ENCODE results near the gene RTTN. TPM values are rescaled to one million over a fixed set of nuclear protein-coding genes. Genes with fewer than 3 reads are reported as not detected.

RTTN gene
- total RNA-seq, 2 experiments from 2014 or later = 30.2 to 32.0 TPM

DNA sequence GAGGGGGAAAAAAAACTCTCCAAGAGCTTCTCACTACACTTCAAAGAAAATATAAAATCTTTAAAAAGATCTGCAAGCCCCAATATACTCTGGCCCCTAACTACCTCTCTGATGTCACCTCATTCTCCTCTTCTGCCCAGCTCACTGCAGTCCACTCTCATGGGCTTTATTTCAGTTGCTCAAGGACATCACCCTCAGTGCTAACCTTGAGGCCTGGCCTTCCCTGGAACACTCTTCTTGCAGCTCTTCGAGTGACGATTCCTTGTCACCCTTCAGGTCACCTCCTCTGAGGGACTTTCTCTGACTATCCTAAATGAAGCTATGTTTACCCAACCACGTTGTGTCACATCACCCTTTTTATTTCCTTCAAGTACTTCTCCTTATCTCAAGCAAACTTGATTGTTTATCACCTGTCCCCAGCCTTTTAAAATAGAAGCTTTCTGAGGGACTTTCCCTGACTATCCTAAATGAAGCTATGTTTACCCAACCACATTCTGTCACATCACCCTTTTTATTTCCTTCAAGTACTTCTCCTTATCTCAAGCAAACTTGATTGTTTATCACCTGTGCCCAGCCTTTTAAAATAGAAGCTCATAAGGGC, 10.4 kb downstream of the RTTN start:
- peaks cover 13% of the 10 kb centered on the region for H3K4me1 Mint-ChIP-seq (ENCODE audit: low read depth)
- intact Hi-C loops (cut with micrococcal nuclease) = loop anchor here (5.0 kb wide), 1 partner anchor 558 kb away; no protein-coding TSS in a partner anchor

DNA sequence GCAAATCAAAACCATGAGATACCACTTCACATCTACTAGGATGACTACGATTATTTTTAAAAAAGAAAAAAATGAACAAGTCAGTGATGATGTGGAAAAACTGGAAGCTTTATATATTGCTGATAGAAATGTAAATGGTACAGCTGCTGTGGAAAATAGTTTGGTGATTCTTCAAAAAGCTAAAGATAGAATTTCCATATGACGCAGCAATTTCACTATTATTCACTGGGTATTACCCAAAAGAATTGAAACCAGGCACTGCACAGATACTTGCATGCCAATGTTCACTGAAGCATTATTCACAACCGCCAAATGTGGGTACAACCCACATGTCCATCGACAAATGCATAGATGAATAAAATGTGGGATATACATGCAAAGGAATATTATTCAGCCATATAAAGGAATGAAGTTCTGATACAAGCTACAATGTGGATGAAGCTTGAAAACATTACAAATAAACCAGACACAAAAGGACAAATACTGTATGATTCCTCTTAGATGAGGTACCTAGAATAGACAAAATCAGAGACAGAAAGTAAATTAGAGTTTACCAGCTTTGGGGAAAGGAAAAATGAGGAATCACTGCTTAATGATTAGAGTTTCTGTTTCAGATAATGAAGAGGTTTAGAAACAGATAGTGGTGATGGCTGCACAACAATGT, 11.1 kb downstream of the RTTN start:
- H3K27ac Mint-ChIP-seq = no peak overlapping the region
- DNase-seq = no peak
- H3K36me3 Mint-ChIP-seq (ENCODE audit: low read depth) = peaks cover 38% of the 10 kb centered on the region
- H3K27me3 Mint-ChIP-seq (ENCODE audit: low read depth) = no peaks in the 10 kb centered on the region
- CTCF ChIA-PET = interaction anchor here (0.6 to 3.9 kb wide), 12 partner anchors 8 to 261 kb away, joined by 3 to 63 read pairs (median 5); partner anchors contain the start of gene RTTN
- H3K4me3 Mint-ChIP-seq = no peak overlapping the region
- peaks cover 13% of the 10 kb centered on the region for H3K4me1 Mint-ChIP-seq (ENCODE audit: low read depth)
- intact Hi-C loops (cut with micrococcal nuclease) = no loop called here
- H3K9me3 Mint-ChIP-seq = no peaks in the 10 kb centered on the region

More for the DNA sequence above, 10.4 kb downstream of the RTTN start:
- DNase-seq = no peak
- CTCF ChIA-PET = interaction anchor here (0.6 to 3.9 kb wide), 17 partner anchors 8 to 405 kb away, joined by 3 to 63 read pairs (median 4); partner anchors contain the start of gene RTTN
- Mint-ChIP-seq H3K27me3 (ENCODE audit: low read depth) (no peaks in the 10 kb centered on the region), H3K9me3 (no peaks in the 10 kb centered on the region), H3K27ac (no peak overlapping the region), H3K36me3 (ENCODE audit: low read depth) (peaks cover 35% of the 10 kb centered on the region), H3K4me3 (no peak overlapping the region)

DNA sequence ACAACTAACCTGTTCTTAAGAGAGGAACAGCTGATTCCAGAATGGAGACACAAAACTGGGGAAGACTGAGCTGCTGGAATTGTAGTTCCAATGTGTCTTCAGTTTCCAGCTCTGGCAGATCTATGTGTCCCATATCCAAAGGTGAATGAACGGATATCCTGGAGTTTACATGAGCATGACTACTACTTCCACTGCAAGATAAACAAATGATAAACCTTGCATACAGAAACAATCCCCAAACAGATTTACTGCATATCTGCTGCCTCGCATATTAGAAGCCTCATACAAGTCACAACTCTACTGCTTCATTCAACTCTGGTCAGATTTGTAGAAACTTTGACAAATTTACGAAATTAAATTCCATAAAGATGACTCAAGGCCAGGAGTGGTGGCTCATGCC, 15.0 kb downstream of the RTTN start:
- H3K4me3 Mint-ChIP-seq = no peak overlapping the region
- no peaks in the 10 kb centered on the region for H3K27me3 Mint-ChIP-seq (ENCODE audit: low read depth)
- peaks cover 46% of the 10 kb centered on the region for H3K36me3 Mint-ChIP-seq (ENCODE audit: low read depth)
- no peak overlapping the region for H3K27ac Mint-ChIP-seq
- CTCF ChIA-PET = interaction anchor here (0.6 kb wide), 1 partner anchor 127 kb away, joined by 3 read pairs; no protein-coding TSS in a partner anchor
- no peak for DNase-seq
- no peaks in the 10 kb centered on the region for H3K9me3 Mint-ChIP-seq
- intact Hi-C loops (cut with micrococcal nuclease) = no loop called here
- peaks cover 13% of the 10 kb centered on the region for H3K4me1 Mint-ChIP-seq (ENCODE audit: low read depth)

DNA sequence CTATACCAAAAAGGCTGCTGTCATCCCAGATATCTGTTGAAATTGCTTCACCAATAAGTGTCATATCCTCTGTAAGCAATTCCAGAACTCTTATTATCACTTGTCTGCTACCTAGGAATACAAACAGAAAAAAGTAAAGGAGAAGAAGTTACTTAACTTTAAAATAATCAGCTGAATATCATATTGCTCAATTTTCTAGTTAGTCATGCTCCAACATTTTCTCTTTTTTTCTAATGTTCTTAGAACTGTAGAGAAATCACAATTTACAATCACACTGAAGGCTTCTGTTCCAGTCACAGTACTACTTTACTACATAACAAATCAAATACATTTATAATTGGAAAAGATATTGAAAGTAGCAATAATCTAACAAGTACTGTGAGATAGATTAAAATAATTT, 17.4 kb downstream of the RTTN start:
- CTCF ChIA-PET = no interaction called here
- H3K27ac Mint-ChIP-seq = no peak overlapping the region
- H3K9me3 Mint-ChIP-seq = no peaks in the 10 kb centered on the region
- peaks cover 41% of the 10 kb centered on the region for H3K36me3 Mint-ChIP-seq (ENCODE audit: low read depth)
- H3K27me3 Mint-ChIP-seq (ENCODE audit: low read depth) = no peaks in the 10 kb centered on the region
- H3K4me1 Mint-ChIP-seq (ENCODE audit: low read depth) = peaks cover 5% of the 10 kb centered on the region
- H3K4me3 Mint-ChIP-seq = no peak overlapping the region
- DNase-seq = no peak
- intact Hi-C loops (cut with micrococcal nuclease) = no loop called here

DNA sequence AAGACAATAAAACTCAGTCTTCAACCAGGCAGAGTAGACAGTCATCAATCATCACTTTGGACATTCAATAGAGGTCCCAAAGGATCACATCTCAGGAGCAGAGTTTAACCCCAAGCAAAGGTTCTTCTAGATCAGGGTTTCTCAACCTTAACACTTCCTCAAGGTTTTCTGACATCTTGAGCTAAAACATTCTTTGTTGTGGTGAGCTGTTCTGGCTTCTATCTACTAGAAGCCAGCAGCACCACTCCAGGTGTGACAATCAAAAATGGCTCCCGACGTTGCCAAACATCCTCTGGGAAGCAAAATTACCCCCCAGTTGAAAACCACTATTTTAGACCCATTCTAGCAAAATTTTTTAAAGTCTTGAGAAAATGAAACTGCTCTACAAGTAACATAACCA, 22.0 kb downstream of the RTTN start:
- peaks cover 34% of the 10 kb centered on the region for H3K36me3 Mint-ChIP-seq (ENCODE audit: low read depth)
- DNase-seq = no peak
- no peaks in the 10 kb centered on the region for H3K9me3 Mint-ChIP-seq
- H3K27me3 Mint-ChIP-seq (ENCODE audit: low read depth) = no peaks in the 10 kb centered on the region
- CTCF ChIA-PET = interaction anchor here (0.5 to 2.6 kb wide), 2 partner anchors 12 to 134 kb away, joined by 5 to 22 read pairs; no protein-coding TSS in a partner anchor
- no peak overlapping the region for H3K4me3 Mint-ChIP-seq
- H3K4me1 Mint-ChIP-seq (ENCODE audit: low read depth) = peaks cover 8% of the 10 kb centered on the region
- H3K27ac Mint-ChIP-seq = no peak overlapping the region
- intact Hi-C loops (cut with micrococcal nuclease) = no loop called here

DNA sequence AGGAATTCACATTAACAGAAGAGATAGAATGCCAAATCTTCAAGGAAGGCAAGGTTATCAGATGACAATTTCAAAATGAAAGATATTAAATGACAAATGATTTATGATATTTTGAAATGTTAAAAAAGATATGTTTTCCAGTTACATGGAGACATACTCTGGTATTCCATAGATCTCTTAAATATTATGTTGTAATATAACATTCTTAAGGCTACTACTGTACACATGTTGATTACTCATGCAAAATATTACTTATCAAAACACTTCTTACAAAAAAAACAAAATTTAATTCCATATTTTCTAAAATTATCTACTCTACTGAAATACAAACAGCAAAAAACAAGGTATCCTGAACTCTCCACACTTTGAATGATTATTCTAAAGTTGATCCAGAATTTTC, 22.9 kb downstream of the RTTN start:
- peaks cover 37% of the 10 kb centered on the region for H3K36me3 Mint-ChIP-seq (ENCODE audit: low read depth)
- no peak for DNase-seq
- intact Hi-C loops (cut with micrococcal nuclease) = no loop called here
- no peak overlapping the region for H3K4me3 Mint-ChIP-seq
- CTCF ChIA-PET = no interaction called here
- no peaks in the 10 kb centered on the region for H3K9me3 Mint-ChIP-seq
- peaks cover 8% of the 10 kb centered on the region for H3K4me1 Mint-ChIP-seq (ENCODE audit: low read depth)
- H3K27ac Mint-ChIP-seq = no peak overlapping the region
- H3K27me3 Mint-ChIP-seq (ENCODE audit: low read depth) = no peaks in the 10 kb centered on the region

DNA sequence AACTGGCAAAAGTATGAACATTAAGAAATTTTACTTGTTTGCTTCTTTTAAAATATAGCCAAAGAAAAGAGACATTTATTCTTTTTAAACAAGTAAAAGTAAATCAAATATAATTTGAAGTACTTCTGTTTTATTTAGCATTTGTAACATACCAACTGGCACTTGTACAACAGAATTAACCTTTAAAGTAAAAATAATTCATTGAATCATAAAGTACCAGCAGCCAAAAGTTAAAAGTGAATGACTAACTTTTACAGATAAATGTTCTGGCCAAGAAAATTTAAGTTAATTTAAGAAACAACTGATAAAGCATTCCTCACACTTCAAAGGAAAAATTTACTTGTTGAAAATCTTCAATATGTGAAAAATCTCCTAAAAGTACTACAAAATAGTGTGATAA, 23.8 kb downstream of the RTTN start:
- intact Hi-C loops (cut with micrococcal nuclease) = no loop called here

DNA sequence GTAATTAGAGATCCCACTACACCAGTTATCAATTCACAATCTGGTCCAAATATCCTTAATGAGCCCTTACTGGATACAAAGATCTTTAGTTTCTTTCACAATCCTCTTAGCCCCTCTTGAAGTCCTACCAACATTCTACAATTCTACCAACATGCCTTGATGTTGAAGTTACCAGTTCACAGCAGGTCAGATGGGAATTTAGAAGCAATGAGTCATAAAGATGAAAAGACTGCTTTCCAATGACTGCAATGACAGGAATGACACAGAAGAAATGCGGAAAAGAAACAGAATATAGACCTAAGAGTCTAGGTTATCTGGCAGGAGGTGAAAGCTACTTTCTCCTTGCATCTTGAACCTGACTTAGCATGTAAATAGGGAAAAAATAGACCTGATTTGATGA, 24.5 kb downstream of the RTTN start:
- H3K27ac Mint-ChIP-seq = no peak overlapping the region
- DNase-seq = no peak
- no peaks in the 10 kb centered on the region for H3K27me3 Mint-ChIP-seq (ENCODE audit: low read depth)
- no peak overlapping the region for H3K4me3 Mint-ChIP-seq
- H3K9me3 Mint-ChIP-seq = no peaks in the 10 kb centered on the region
- intact Hi-C loops (cut with micrococcal nuclease) = no loop called here
- CTCF ChIA-PET = no interaction called here
- H3K4me1 Mint-ChIP-seq (ENCODE audit: low read depth) = peaks cover 8% of the 10 kb centered on the region
- peaks cover 28% of the 10 kb centered on the region for H3K36me3 Mint-ChIP-seq (ENCODE audit: low read depth)

More for the DNA sequence above, 23.8 kb downstream of the RTTN start:
- peaks cover 8% of the 10 kb centered on the region for H3K4me1 Mint-ChIP-seq (ENCODE audit: low read depth)
- H3K4me3 Mint-ChIP-seq = no peak overlapping the region
- H3K36me3 Mint-ChIP-seq (ENCODE audit: low read depth) = peaks cover 34% of the 10 kb centered on the region
- no peaks in the 10 kb centered on the region for H3K27me3 Mint-ChIP-seq (ENCODE audit: low read depth)
- no peak for DNase-seq
- H3K9me3 Mint-ChIP-seq = no peaks in the 10 kb centered on the region
- CTCF ChIA-PET = no interaction called here
- no peak overlapping the region for H3K27ac Mint-ChIP-seq

DNA sequence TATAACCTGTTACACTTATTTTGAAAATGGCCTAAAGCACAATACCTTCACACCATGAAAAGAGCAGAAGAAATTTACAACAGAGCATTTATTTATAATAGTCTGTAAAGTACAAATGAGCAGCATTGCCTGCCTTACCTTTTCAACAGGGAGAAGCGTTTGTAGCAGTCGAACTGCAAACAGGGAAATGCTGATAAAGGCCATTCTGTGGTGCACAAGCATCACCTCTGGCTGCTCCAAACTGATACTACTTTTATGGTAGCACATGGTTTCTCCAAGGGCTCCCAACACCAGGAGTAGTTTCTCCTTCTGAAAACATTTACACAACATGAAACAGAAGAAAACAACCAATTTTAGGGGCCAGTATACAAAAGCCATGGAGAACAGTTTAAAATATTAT, 28.9 kb downstream of the RTTN start:
- Mint-ChIP-seq H3K4me3 (no peak overlapping the region), H3K27me3 (ENCODE audit: low read depth) (no peaks in the 10 kb centered on the region), H3K36me3 (ENCODE audit: low read depth) (peaks cover 15% of the 10 kb centered on the region), H3K27ac (no peak overlapping the region), H3K9me3 (no peaks in the 10 kb centered on the region), H3K4me1 (ENCODE audit: low read depth) (peaks cover 2% of the 10 kb centered on the region)
- CTCF ChIA-PET = no interaction called here
- intact Hi-C loops (cut with micrococcal nuclease) = no loop called here
- DNase-seq = no peak

DNA sequence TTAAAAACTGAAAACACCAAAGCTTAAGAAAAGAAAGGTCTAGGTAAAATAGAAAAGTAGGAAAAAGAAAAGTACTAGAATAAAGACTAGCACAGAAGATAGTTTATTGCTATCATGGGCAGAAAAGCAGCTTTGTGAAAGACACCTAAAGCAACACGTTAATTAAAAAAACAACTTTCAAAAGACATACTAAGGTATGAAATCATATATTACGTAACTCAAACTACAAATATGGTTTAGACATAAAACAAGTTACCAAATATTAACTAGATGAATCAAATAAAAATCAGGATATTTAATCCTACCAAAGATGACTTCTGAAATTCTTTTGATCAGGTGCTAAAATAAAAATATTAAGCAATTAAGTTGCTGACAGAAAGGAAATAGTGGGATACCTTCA, 30.3 kb downstream of the RTTN start:
- Mint-ChIP-seq H3K27me3 (ENCODE audit: low read depth) (no peaks in the 10 kb centered on the region), H3K9me3 (no peaks in the 10 kb centered on the region), H3K4me3 (no peak overlapping the region), H3K36me3 (ENCODE audit: low read depth) (peaks cover 14% of the 10 kb centered on the region), H3K27ac (no peak overlapping the region), H3K4me1 (ENCODE audit: low read depth) (no peaks in the 10 kb centered on the region)
- CTCF ChIA-PET = interaction anchor here (0.6 kb wide), 1 partner anchor 277 kb away, joined by 5 read pairs; no protein-coding TSS in a partner anchor
- no peak for DNase-seq
- intact Hi-C loops (cut with micrococcal nuclease) = no loop called here

DNA sequence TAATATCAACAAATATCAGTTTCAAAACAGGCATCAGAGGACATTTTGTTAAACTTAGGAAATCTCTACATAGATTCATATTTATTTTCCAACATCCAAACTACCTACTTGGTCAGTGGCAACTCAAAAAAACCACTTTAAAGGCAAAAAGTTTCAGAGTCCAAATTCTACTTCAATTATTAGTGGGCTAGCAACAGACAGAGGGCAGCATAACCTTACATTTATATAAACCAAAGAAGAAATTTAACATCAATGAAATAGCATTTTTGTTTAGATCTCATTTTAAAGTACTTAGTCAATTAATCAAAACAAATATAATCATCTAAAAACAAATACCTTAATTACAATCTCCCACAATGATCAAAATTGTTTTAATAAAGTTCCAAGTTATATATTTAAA, 33.3 kb downstream of the RTTN start:
- Mint-ChIP-seq H3K27ac (no peak overlapping the region), H3K36me3 (ENCODE audit: low read depth) (peaks cover 8% of the 10 kb centered on the region), H3K4me1 (ENCODE audit: low read depth) (no peaks in the 10 kb centered on the region), H3K4me3 (no peak overlapping the region), H3K9me3 (no peaks in the 10 kb centered on the region), H3K27me3 (ENCODE audit: low read depth) (no peaks in the 10 kb centered on the region)
- no peak for DNase-seq
- intact Hi-C loops (cut with micrococcal nuclease) = loop anchor here (1.0 kb wide), 1 partner anchor 282 kb away; no protein-coding TSS in a partner anchor
- CTCF ChIA-PET = interaction anchor here (1.2 kb wide), 1 partner anchor 23 kb away, joined by 4 read pairs; no protein-coding TSS in a partner anchor

DNA sequence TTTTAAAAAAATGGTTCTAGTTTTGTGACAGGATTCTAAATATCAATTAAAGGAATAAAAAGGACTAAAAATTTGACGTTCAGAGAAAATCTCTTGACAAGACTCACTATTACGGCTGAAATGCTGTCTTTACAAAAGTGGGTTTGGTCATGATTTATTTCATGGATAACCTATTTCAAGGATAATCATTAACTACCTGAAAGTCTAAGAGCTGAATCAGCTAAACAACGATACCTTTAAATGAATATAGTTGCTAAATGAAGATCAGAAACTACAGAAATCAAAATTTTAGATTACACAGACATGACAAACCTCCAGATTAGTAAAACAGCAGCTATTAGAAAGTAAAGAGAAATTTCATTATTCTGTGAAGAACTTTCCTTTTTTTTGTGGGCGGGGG, 35.7 kb downstream of the RTTN start:
- H3K4me3 Mint-ChIP-seq = no peak overlapping the region
- CTCF ChIA-PET = interaction anchor here (0.6 kb wide), 1 partner anchor 264 kb away, joined by 3 read pairs; no protein-coding TSS in a partner anchor
- H3K27me3 Mint-ChIP-seq (ENCODE audit: low read depth) = no peaks in the 10 kb centered on the region
- no peaks in the 10 kb centered on the region for H3K4me1 Mint-ChIP-seq (ENCODE audit: low read depth)
- no peaks in the 10 kb centered on the region for H3K9me3 Mint-ChIP-seq
- intact Hi-C loops (cut with micrococcal nuclease) = no loop called here
- DNase-seq = no peak
- peaks cover 13% of the 10 kb centered on the region for H3K36me3 Mint-ChIP-seq (ENCODE audit: low read depth)
- H3K27ac Mint-ChIP-seq = no peak overlapping the region

DNA sequence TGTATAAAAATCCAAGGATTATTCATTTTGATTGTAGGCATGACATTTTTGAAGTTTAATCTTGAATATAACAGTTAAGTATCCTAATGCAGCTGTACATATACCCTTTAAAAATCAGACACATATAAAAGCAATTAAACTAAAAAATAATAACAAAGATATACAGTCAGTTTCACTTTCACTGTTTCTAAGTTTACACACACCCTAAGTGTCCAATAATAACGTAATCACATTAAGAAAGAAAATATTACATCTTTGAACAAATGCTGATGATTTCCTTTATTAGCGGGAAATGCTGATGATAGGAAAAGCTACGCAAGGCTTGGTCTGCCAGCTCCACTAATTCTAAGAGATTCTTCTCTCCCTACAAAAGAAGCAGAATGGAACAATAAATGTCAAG, 38.8 kb downstream of the RTTN start:
- peaks cover 7% of the 10 kb centered on the region for H3K9me3 Mint-ChIP-seq
- no peaks in the 10 kb centered on the region for H3K4me1 Mint-ChIP-seq (ENCODE audit: low read depth)
- intact Hi-C loops (cut with micrococcal nuclease) = no loop called here
- DNase-seq = no peak
- no peak overlapping the region for H3K4me3 Mint-ChIP-seq
- no peaks in the 10 kb centered on the region for H3K27me3 Mint-ChIP-seq (ENCODE audit: low read depth)
- peaks cover 28% of the 10 kb centered on the region for H3K36me3 Mint-ChIP-seq (ENCODE audit: low read depth)
- H3K27ac Mint-ChIP-seq = no peak overlapping the region
- CTCF ChIA-PET = no interaction called here

All from activated naive CD4-positive, alpha-beta T cell treated with anti-CD3 and anti-CD28 coated beads for 36 hours (primary cell).